Ishikawa (cell line): ENCODE results near the gene TAF3.

ENCODE experiments used
- CEBPB ChIP-seq: IDR thresholded peaks from 2 replicates; pipeline ENCODE4 v1.6.1; 2012
- CREB1 ChIP-seq: IDR thresholded peaks from 2 replicates; pipeline ENCODE4 v1.6.1; 2012; ENCODE audit warnings: low read depth
- EGR1 ChIP-seq: IDR thresholded peaks from 2 replicates; pipeline ENCODE4 v1.6.1; 2012
- EP300 ChIP-seq: IDR thresholded peaks from 2 replicates; pipeline ENCODE4 v1.6.1; 2012; ENCODE audit warnings: borderline replicate concordance
- FOXM1 ChIP-seq: IDR thresholded peaks from 2 replicates; pipeline ENCODE4 v1.6.1; 2012; ENCODE audit warnings: low read depth, borderline replicate concordance
- MAX ChIP-seq: IDR thresholded peaks from 2 replicates; pipeline ENCODE4 v1.6.1; 2012
- NFIC ChIP-seq: IDR thresholded peaks from 2 replicates; pipeline ENCODE4 v1.6.1; 2012
- RAD21 ChIP-seq: IDR thresholded peaks from 2 replicates; pipeline ENCODE4 v1.6.1; 2012; ENCODE audit warnings: low read depth
- REST ChIP-seq: IDR thresholded peaks from 2 replicates; pipeline ENCODE4 v1.6.1; 2012; ENCODE audit warnings: low read depth, mild to moderate bottlenecking
- TAF1 ChIP-seq: IDR thresholded peaks from 2 replicates; pipeline ENCODE4 v1.6.1; 2012; ENCODE audit warnings: low read depth, mild to moderate bottlenecking
- TCF12 ChIP-seq: IDR thresholded peaks from 2 replicates; pipeline ENCODE4 v1.6.1; 2012; ENCODE audit warnings: low read depth
- TEAD4 ChIP-seq: IDR thresholded peaks from 2 replicates; pipeline ENCODE4 v1.6.1; 2012
- USF1 ChIP-seq: IDR thresholded peaks from 2 replicates; pipeline ENCODE4 v1.6.1; 2012
- YY1 ChIP-seq: IDR thresholded peaks from 2 replicates; pipeline ENCODE4 v1.6.1; 2012; ENCODE audit warnings: low read depth
- ZBTB7A ChIP-seq: IDR thresholded peaks from 2 replicates; pipeline ENCODE4 v1.6.1; 2012; ENCODE audit warnings: low read depth

The TAF3 gene

GRCh38 chr10:8052341-8052955 lies 234.1 kb downstream of the TAF3 start:
- TF ChIP-seq TEAD4 (no peak), CEBPB (no peak), FOXM1 (no peak), TAF1 (no peak), ZBTB7A (no peak), EGR1 (no peak)

- TF ChIP-seq REST (no peak), EGR1 (no peak), RAD21 (no peak), TAF1 (no peak), FOXM1 (no peak), CEBPB (no peak), USF1 (no peak), CREB1 (no peak), MAX (no peak), EP300 (no peak), TEAD4 (no peak), YY1 (no peak), NFIC (no peak), ZBTB7A (no peak), TCF12 (no peak)
Observed at GRCh38 chr10:8052956-8053445, 234.7 kb downstream of the TAF3 start.

- peak; percentile 63 for TF ChIP-seq RAD21
- 0 out of 2 replicates have a peak, but pooled peaks have one; percentile 11 for TF ChIP-seq USF1
- TF ChIP-seq NFIC = no peak
- no peak for TF ChIP-seq FOXM1
- peak; percentile 82 for TF ChIP-seq MAX
Observed at GRCh38 chr10:8053446-8054243, 235.3 kb downstream of the TAF3 start.

- TF ChIP-seq YY1 = no peak
- no peak for TF ChIP-seq EP300
- TF ChIP-seq TEAD4 = no peak
- TF ChIP-seq FOXM1 = no peak
- no peak for TF ChIP-seq EGR1
- TF ChIP-seq TAF1 = no peak
- TF ChIP-seq NFIC = no peak
- no peak for TF ChIP-seq REST
- no peak for TF ChIP-seq USF1
- TF ChIP-seq MAX = no peak
- TF ChIP-seq ZBTB7A = no peak
- TF ChIP-seq TCF12 = no peak
- no peak for TF ChIP-seq CREB1
Observed at GRCh38 chr10:8054244-8054493, 235.9 kb downstream of the TAF3 start.

GRCh38 chr10:8054494-8055407 lies 236.4 kb downstream of the TAF3 start, which contains the start of gene GATA3:
TSS of gene GATA3 (plus strand) at chr10:8054688. CDS start at chr10:8055656, 968 bp downstream.
- TF ChIP-seq YY1 (no peak), REST (no peak), TEAD4 (no peak), NFIC (no peak), FOXM1 (no peak), CREB1 (no peak), EP300 (no peak), RAD21 (no peak), EGR1 (no peak), TAF1 (no peak), CEBPB (no peak), USF1 (no peak), ZBTB7A (no peak), TCF12 (no peak), MAX (no peak)
